ENCODE data around the gene SEPTIN6.
"Not testable (repeated sequence)": the region's sequence is repeated elsewhere in the genome, so short reads cannot be mapped to it uniquely, and the experiment has no call there.

The SEPTIN6 gene

GRCh38 chrX:119693996-119694451 lies 1.1 kb upstream of the SEPTIN6 start:
- H3K4me3 ChIP-seq (ENCODE audit: low read length), result peak overlapping the region; percentile 61

GRCh38 chrX:119692191-119693039 lies 553 bp downstream of the SEPTIN6 start:
- H3K4me3 ChIP-seq (ENCODE audit: low read length), result peak overlapping the region; percentile 61

More at GRCh38 chrX:119693996-119694451, 1.1 kb upstream of the SEPTIN6 start:
- no peak for DNase-seq (ENCODE audit: low read depth, low spot score)

GRCh38 chrX:119690921-119691716 lies 1.8 kb downstream of the SEPTIN6 start:
- no peak for DNase-seq (ENCODE audit: low read depth, low spot score)

More at GRCh38 chrX:119692191-119693039, 553 bp downstream of the SEPTIN6 start:
- no peak for DNase-seq (ENCODE audit: low read depth, low spot score)

GRCh38 chrX:119688911-119689321 lies 4.1 kb downstream of the SEPTIN6 start:
- peak overlapping the region; percentile 28 for H3K4me3 ChIP-seq (ENCODE audit: low read length)
- peak; percentile 76 for DNase-seq (ENCODE audit: low read depth, low spot score)

More at GRCh38 chrX:119690921-119691716, 1.8 kb downstream of the SEPTIN6 start:
- H3K4me3 ChIP-seq (ENCODE audit: low read length), result peak overlapping the region; percentile 61

- DNase-seq (ENCODE audit: low read depth, low spot score), result peak; percentile 69
- H3K4me3 ChIP-seq (ENCODE audit: low read length), result peak overlapping the region; percentile 39
Observed at GRCh38 chrX:119687661-119688413, 5.1 kb downstream of the SEPTIN6 start.

GRCh38 chrX:119686087-119686691 lies 6.8 kb downstream of the SEPTIN6 start:
- H3K4me3 ChIP-seq (ENCODE audit: low read length), result peak overlapping the region; percentile 49
- DNase-seq (ENCODE audit: low read depth, low spot score), result no peak

GRCh38 chrX:119685225-119686066 lies 7.5 kb downstream of the SEPTIN6 start:
- DNase-seq (ENCODE audit: low read depth, low spot score), result peak; percentile 60
- H3K4me3 ChIP-seq (ENCODE audit: low read length), result peak overlapping the region; percentile 49

- DNase-seq (ENCODE audit: low read depth, low spot score), result no peak
- peak overlapping the region; percentile 49 for H3K4me3 ChIP-seq (ENCODE audit: low read length)
Observed at GRCh38 chrX:119684916-119685224, 8.1 kb downstream of the SEPTIN6 start.

- not testable (repeated sequence) for H3K4me3 ChIP-seq (ENCODE audit: low read length)
- peak; percentile 60 for DNase-seq (ENCODE audit: low read depth, low spot score)
Observed at GRCh38 chrX:119684312-119684711, 8.7 kb downstream of the SEPTIN6 start.

- DNase-seq (ENCODE audit: low read depth, low spot score), result peak; percentile 87
- H3K4me3 ChIP-seq (ENCODE audit: low read length), result peak overlapping the region; percentile 45
Observed at GRCh38 chrX:119682019-119682989, 10.7 kb downstream of the SEPTIN6 start.

- peak overlapping the region; percentile 27 for H3K4me3 ChIP-seq (ENCODE audit: low read length)
- no peak for DNase-seq (ENCODE audit: low read depth, low spot score)
Observed at GRCh38 chrX:119677654-119677981, 15.3 kb downstream of the SEPTIN6 start.

- no peak for DNase-seq (ENCODE audit: low read depth, low spot score)
- H3K4me3 ChIP-seq (ENCODE audit: low read length), result peak overlapping the region; percentile 27; the same call in 1 of the 2 replicates
Observed at GRCh38 chrX:119676949-119677653, 15.9 kb downstream of the SEPTIN6 start.

- H3K4me3 ChIP-seq (ENCODE audit: low read length), result no peak overlapping the region
- no peak for DNase-seq (ENCODE audit: low read depth, low spot score)
Observed at GRCh38 chrX:119673336-119673735, 19.6 kb downstream of the SEPTIN6 start.

- DNase-seq (ENCODE audit: low read depth, low spot score), result no peak
- no peak overlapping the region for H3K4me3 ChIP-seq (ENCODE audit: low read length)
Observed at GRCh38 chrX:119672426-119672825, 20.5 kb downstream of the SEPTIN6 start.

GRCh38 chrX:119669424-119670037 lies 23.4 kb downstream of the SEPTIN6 start:
- no peak for DNase-seq (ENCODE audit: low read depth, low spot score)
- H3K4me3 ChIP-seq (ENCODE audit: low read length), result no peak overlapping the region

All from Jurkat, Clone E6-1 (cell line).